Sciatic nerve (tissue), 2 donors: ENCODE results near the gene LY86. TPM values are rescaled to one million over a fixed set of nuclear protein-coding genes. Genes with fewer than 3 reads are reported as not detected.
A peak's percentile ranks its signal among the peaks of the same experiment; 100 is the strongest.
"Not testable (repeated sequence)": the region's sequence is repeated elsewhere in the genome, so short reads cannot be mapped to it uniquely, and the experiment has no call there.

Source experiments
- ATAC-seq: fragments of 200-7000 bp; cut with Tn5 transposase; one replicate; pipeline ENCODE4 v1.9.1; 2020; ENCODE audit warnings: mild to moderate bottlenecking, moderate library complexity
- DNase-seq: peaks from one replicate; pipeline ENCODE4 v3.0.0-alpha.2; 2020; ENCODE audit warnings: low spot score
- intact Hi-C: fragments of 100-400 bp; cut with DNase I; formaldehyde crosslinking; loops from one replicate; pipeline ENCODE4 v1.14.2; 2022
- total RNA-seq: library from RNA; stranded (reverse); fragmentation: NEBNext Ultra II Directional; extraction: Animal tissue kit (Norgen Biotek cat#: 25700); gene quantifications from one replicate; pipeline ENCODE4 v1.2.1, GENCODE V29; 2021
- donor health status: DM: no; HTN: no; CAD: no.
- donor health status: DM: no; HTN: no; CAD: no.

The LY86 gene
- total RNA-seq, 1 donor from 2014 or later: 4.1 TPM

DNA sequence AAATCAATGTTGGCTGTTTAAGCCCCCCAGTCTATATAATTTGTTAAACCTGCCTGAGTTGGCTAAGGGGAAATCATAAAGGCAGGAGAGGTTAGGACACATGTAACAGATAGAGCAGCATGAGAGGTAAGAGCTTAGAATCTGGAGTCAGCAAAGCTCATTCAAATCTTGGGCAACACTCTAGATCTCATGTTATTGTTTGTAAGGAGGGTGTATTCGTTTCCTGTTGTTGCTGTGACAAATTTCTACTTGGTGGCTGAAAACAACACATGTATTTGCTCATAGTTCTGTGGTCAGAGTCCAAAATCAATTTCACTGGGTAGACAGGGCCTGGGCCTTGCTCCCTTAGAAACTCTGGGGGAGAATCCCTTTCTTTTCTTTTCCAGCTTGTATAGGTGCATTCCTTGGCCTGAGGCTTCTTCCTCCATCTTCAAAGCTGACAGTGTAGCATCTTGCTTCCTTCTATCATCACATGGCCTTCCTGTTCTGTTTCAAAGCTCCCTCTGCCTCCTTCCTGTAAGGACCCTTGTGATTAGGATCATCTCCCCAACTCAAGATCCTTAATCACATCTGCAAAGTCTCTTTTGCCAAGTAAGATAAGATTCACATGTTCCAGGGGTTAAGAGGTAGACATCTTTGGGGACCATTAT, 4.4 kb downstream of the LY86 start:
- ATAC-seq (no peak), DNase-seq (no peak)
- intact Hi-C loops: no loop called here

GRCh38 chr6:6593867-6594468, 5.4 kb downstream of the LY86 start:
- no peak for DNase-seq
- ATAC-seq: no peak
- intact Hi-C loops: no loop called here

DNA sequence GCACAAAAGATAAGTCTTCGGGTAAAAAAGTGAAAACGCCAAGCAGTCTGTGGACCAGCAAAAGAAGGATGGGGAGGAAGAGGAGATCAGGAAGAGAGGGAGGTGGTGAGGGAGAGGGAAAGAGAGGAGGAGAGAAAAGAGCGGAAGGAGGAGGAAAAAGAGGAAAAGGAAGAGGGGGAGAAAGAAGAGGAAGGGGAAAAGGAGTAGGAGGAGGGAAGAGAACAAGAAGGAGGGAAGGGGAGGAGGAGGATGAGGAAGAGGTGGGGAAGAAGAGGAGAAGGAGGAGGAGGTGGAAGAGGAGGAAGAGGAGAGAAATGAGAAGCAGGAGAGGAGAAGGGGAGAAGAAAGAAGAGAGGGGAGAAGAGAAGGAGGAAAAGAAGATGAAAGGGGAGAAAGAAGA, 6.5 kb downstream of the LY86 start:
- no peak for ATAC-seq
- intact Hi-C loops: no loop called here
- no peak for DNase-seq

GRCh38 chr6:6595952-6596351, 7.4 kb downstream of the LY86 start:
- no peak for ATAC-seq
- no peak for DNase-seq
- intact Hi-C loops: no loop called here

DNA sequence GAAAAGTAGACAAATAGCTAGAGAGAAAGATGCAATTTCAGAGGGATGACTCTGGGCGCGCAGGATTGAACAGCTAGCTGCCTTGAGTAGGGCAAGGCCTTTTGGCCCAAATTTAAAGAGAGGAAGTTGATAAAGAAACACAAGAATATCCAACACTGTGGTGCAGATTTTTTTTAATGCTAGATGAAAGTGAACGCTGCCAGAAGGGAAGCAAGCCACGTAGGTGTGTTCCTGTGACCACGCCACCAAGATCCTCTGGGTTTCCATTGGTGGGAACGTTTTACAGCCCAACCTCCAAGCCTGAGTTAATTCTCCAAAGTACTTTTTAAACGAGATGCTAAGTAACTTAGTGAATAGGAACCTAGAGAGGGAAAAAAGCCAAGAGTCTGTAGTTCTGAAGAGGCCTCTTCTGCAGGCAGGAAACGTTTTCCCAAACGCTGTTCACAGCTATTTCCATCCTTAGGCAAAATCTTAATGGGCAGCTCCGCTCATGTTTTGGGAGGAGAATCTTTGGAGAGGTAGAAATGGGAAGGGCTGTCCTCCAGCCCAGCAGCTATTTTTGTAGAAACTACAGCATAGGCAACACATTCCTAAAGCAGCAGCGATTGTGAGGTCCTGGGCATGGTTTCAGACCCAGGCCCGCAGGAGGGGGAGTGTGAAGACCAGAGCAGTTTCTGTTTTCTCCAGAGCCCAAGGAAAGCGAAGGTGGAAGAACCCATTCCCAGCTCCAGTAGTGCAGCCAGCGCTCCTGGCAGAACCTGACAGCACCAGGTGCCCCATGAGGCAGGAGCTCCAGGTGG, 8.2 kb downstream of the LY86 start:
- DNase-seq (no peak), ATAC-seq (no peak)
- intact Hi-C loops: no loop called here

DNA sequence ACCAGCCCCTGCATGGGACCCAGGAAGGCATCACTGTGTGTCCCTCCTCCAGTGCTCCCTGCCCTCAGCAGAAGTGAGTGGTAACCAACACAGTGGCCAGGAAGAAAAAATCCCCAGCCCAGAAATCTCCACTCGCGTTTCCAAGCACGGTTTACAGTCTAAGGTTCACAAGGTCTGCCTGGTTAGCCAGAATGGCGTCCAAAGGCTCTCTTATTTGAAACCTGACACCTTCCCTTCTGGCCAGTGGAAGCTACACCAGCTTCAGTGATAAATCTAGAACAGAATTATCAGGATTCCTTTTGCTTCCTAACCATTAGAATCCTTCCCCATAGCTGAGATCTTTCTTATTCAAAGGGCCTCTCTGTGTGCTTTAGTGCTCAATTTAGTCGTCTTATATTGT, 9.2 kb downstream of the LY86 start:
- intact Hi-C loops: no loop called here
- no peak for ATAC-seq
- DNase-seq: no peak

- DNase-seq: no peak
- intact Hi-C loops: no loop called here
- ATAC-seq: peak; percentile 87
These were observed 11.0 kb downstream of the LY86 start for GRCh38 chr6:6599468-6599873.

DNA sequence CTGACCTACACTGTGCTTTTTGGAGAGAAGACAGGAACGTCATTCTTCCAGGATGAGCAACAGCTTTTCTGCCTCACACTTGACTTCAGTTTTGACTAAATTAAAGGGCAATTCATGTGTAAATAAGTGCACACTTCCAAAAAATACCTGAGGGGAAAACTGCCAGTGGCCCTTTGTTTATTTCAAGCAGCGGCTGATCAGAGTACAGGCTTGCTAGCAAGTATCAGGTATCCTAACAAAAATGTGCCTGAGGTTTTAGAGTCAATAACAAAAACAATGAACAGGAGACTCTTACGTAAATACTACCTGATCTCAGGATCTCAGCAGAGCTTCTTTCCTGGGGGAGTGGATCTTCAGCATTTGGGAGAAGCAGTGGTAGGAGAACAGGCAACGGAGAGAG, 12.4 kb downstream of the LY86 start:
- DNase-seq (no peak), ATAC-seq (no peak)
- intact Hi-C loops: no loop called here

GRCh38 chr6:6602262-6602661, 13.7 kb downstream of the LY86 start:
- intact Hi-C loops: no loop called here
- DNase-seq (no peak), ATAC-seq (no peak)

- DNase-seq: no peak
- intact Hi-C loops: no loop called here
These were observed 14.8 kb downstream of the LY86 start for GRCh38 chr6:6603317-6603716.

GRCh38 chr6:6604015-6604414, 15.5 kb downstream of the LY86 start:
- ATAC-seq (no peak), DNase-seq (no peak)
- intact Hi-C loops: no loop called here

More at GRCh38 chr6:6603317-6603716, 14.8 kb downstream of the LY86 start:
- ATAC-seq: no peak

DNA sequence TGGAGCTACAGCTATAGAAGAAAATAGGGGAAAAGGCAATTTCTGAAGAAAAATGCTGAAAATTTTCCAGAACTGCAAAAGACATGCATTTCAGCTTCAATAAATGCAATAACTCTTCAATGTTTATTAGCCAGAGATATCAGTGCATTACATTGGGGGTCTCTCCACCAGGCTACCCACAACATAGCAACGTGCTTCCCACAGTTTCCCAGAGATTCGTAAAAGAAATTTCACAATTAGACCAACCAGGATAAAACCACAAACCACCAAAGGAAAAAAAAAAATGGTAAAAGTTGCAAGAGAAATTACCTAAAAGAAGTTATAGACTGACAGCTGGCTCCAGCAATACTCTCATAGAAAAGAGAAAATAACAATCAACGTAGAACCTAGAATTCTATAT, 16.0 kb downstream of the LY86 start:
- intact Hi-C loops: no loop called here
- ATAC-seq: no peak
- no peak for DNase-seq

- no peak for ATAC-seq
- intact Hi-C loops: no loop called here
- no peak for DNase-seq
These were observed 17.4 kb downstream of the LY86 start for GRCh38 chr6:6605873-6606272.

DNA sequence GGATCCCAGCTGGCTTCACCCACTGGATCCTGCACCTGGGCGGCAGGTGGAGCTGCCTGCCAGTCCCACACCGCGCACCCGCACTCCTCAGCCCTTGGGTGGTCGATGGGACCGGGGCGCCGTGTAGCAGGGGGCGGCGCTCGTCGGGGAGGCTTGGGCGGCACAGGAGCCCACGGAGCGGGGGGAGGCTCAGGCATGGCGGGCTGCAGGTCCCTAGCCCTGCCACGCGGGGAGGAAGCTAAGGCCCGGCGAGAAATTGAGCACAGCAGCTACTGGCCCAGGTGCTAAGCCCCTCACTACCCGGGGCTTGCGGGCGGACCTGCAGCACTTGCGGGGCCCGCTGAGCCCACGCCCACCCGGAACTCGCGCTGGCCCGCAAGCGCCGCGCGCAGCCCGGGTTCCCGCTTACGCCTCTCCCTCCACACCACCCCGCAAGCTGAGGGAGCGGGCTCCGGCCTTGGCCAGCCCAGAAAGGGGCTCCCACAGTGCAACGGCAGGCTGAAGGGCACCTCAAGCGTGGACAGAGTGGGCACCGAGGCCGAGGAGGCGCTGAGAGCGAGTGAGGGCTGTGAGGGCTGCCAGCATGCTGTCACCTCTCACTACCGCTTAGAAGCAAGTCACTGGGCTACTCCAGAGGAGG, 18.0 kb downstream of the LY86 start:
- intact Hi-C loops, DNase-seq, ATAC-seq: not testable (repeated sequence)

GRCh38 chr6:6609450-6609849, 20.9 kb downstream of the LY86 start:
- DNase-seq: no peak
- intact Hi-C loops: no loop called here
- no peak for ATAC-seq

GRCh38 chr6:6610031-6610591, 21.6 kb downstream of the LY86 start:
- intact Hi-C loops: no loop called here
- ATAC-seq (no peak), DNase-seq (no peak)

DNA sequence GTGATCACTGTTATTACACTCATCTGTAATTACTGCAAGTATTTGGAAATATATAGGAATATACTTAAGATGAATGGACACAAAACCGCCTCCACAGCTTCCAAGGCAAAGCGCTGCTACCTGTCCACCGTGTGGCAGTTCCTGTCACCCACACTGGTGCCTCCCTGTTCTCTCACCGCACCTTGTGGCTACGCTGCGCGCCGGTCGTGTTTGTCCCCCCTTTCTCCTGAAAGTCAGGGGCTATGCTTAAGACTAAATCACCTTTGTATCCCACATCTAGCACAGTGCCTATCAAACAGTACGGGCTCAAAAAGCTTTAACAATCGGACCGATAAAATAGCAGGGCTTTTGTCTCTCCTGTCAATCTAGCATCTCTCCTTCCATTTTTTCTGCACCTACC, 23.0 kb downstream of the LY86 start:
- DNase-seq (no peak), ATAC-seq (no peak)
- intact Hi-C loops: no loop called here

DNA sequence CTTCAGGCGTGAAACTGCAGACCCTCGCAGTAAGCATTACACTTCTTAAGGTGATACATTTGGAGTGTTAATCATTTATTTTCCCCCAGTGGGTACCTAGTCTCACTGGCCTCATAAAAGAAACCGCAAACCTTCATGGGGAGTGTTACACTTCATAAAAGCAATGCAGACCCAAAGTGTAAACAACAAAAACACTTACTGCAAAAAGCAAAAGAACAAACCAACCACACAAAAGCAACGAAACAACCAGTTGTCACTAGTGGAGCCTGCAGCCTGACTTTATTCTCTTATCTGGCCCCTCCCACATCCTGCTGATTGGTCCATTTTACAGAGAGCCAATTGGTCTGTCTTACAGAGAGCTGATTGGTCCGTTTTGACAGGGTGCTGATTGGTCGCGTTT, 23.8 kb downstream of the LY86 start:
- intact Hi-C loops: no loop called here
- no peak for ATAC-seq
- no peak for DNase-seq

DNA sequence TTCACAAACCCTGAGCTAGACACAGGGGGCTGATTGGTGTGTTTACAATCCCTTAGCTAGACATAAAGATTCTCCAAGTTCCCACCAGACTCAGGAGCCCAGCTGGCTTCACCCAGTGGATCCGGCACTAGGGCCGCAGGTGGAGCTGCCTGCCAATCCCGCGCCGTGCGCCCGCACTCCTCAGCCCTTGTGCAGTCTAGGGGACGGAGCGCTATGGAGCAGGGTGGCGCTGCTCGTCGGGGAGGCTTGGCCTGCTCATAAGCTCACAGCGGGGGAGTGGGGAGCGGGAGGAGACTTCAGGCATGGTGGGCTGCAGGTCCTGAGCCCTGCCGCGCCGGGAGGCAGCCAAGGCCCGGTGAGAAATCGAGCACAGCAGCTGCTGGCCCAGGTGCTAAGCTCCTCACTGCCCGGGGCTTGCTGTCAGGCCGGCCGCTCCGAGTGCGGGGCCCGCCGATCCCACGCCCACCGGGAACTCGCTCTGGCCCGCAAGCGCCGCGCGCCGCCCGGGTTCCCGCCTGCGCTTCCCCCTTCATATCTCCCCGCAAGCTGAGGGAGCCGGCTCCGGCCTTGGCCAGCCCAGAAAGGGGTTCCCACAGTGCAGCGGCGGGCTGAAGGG, 24.7 kb downstream of the LY86 start:
- DNase-seq, ATAC-seq, intact Hi-C loops: not testable (repeated sequence)
